KMS-11 (cell line): Measurements from ENCODE around the gene SPEG.

Source experiments
- H2AFZ ChIP-seq: fragments of 200-600 bp; sonication (generic); 2 replicates; pipeline ENCODE4 v1.6.1; 2016; ENCODE audit warnings: antibody characterized with exemption, mixed run types, low read depth
- H3K27ac ChIP-seq: fragments of 200-600 bp; sonication (generic); 2 replicates; pipeline ENCODE4 v1.6.1; 2016; ENCODE audit warnings: mild to moderate bottlenecking, mixed run types
- H3K27me3 ChIP-seq: fragments of 200-600 bp; sonication (generic); 2 replicates; pipeline ENCODE4 v1.6.1; 2017; ENCODE audit warnings: mild to moderate bottlenecking, low read depth, mixed run types, moderate library complexity; ENCODE audit not compliant: insufficient read depth
- H3K36me3 ChIP-seq: fragments of 200-600 bp; sonication (generic); 2 replicates; pipeline ENCODE4 v1.6.1; 2017; ENCODE audit warnings: mild to moderate bottlenecking, mixed run types; ENCODE audit not compliant: insufficient read depth
- H3K4me1 ChIP-seq: fragments of 200-600 bp; sonication (generic); 2 replicates; pipeline ENCODE4 v1.6.1; 2016; ENCODE audit warnings: mild to moderate bottlenecking, low read depth, mixed run types; ENCODE audit not compliant: poor library complexity, severe bottlenecking
- H3K4me2 ChIP-seq: fragments of 200-600 bp; sonication (generic); 2 replicates; pipeline ENCODE4 v1.7.0; 2016; ENCODE audit warnings: mild to moderate bottlenecking, mixed run types
- H3K4me3 ChIP-seq: fragments of 200-600 bp; sonication (generic); IDR thresholded peaks from 2 replicates; pipeline ENCODE4 v1.6.1; 2017; ENCODE audit warnings: low read depth, low read length, mixed read lengths; ENCODE audit not compliant: insufficient read depth
- H3K79me2 ChIP-seq: fragments of 200-600 bp; sonication (generic); 2 replicates; pipeline ENCODE4 v1.6.1; 2016; ENCODE audit warnings: low read depth, mixed run types; ENCODE audit not compliant: insufficient read depth
- H3K9ac ChIP-seq: fragments of 200-600 bp; sonication (generic); 2 replicates; pipeline ENCODE4 v1.6.1; 2016; ENCODE audit warnings: mild to moderate bottlenecking, mixed run types
- H4K20me1 ChIP-seq: fragments of 200-600 bp; sonication (generic); 2 replicates; pipeline ENCODE4 v1.6.1; 2016; ENCODE audit warnings: mild to moderate bottlenecking, mixed run types; ENCODE audit not compliant: insufficient read depth
- CTCF ChIP-seq: fragments of 200-600 bp; sonication (generic); conservative IDR thresholded peaks from 2 replicates; pipeline ENCODE4 v1.6.1; 2017; ENCODE audit warnings: low read depth, mild to moderate bottlenecking, antibody characterized with exemption, low read length, moderate library complexity, mixed read lengths

The SPEG gene

GRCh38 chr2:219423652-219424377, 10.8 kb upstream of the SPEG start:
- Histone ChIP-seq H3K27me3 (no peaks in the 10 kb centered on the region; the same call in 1 of the 2 replicates), H3K36me3 (no peaks in the 10 kb centered on the region), H2AFZ (no peak overlapping the region), H3K79me2 (no peaks in the 10 kb centered on the region), H3K4me3 (no peak overlapping the region), H4K20me1 (no peaks in the 10 kb centered on the region), H3K4me2 (no peak overlapping the region), H3K4me1 (no peaks in the 10 kb centered on the region), H3K9ac (no peak overlapping the region), H3K27ac (no peak overlapping the region)
- no peak for TF ChIP-seq CTCF

GRCh38 chr2:219425238-219426067, 9.2 kb upstream of the SPEG start:
- TF ChIP-seq CTCF, result no peak
- no peaks in the 10 kb centered on the region for H3K79me2 ChIP-seq

GRCh38 chr2:219426068-219426443, 8.6 kb upstream of the SPEG start:
- Histone ChIP-seq H3K79me2 (no peaks in the 10 kb centered on the region), H4K20me1 (no peaks in the 10 kb centered on the region), H3K4me3 (no peak overlapping the region), H3K27me3 (no peaks in the 10 kb centered on the region; the same call in 1 of the 2 replicates), H3K27ac (no peak overlapping the region), H3K36me3 (no peaks in the 10 kb centered on the region), H3K9ac (no peak overlapping the region), H3K4me1 (no peaks in the 10 kb centered on the region), H3K4me2 (no peak overlapping the region), H2AFZ (no peak overlapping the region)
- TF ChIP-seq CTCF, result no peak

More at GRCh38 chr2:219425238-219426067, 9.2 kb upstream of the SPEG start:
- Histone ChIP-seq H3K9ac (no peak overlapping the region), H3K4me2 (no peak overlapping the region), H3K27ac (no peak overlapping the region), H2AFZ (no peak overlapping the region), H3K4me3 (no peak overlapping the region), H3K36me3 (no peaks in the 10 kb centered on the region), H3K4me1 (no peaks in the 10 kb centered on the region), H3K27me3 (no peaks in the 10 kb centered on the region; the same call in 1 of the 2 replicates), H4K20me1 (no peaks in the 10 kb centered on the region)

GRCh38 chr2:219426534-219427136, 8.0 kb upstream of the SPEG start:
- Histone ChIP-seq H3K36me3 (no peaks in the 10 kb centered on the region), H4K20me1 (no peaks in the 10 kb centered on the region), H3K79me2 (no peaks in the 10 kb centered on the region), H2AFZ (no peak overlapping the region), H3K9ac (no peak overlapping the region), H3K27ac (no peak overlapping the region), H3K4me3 (no peak overlapping the region), H3K27me3 (no peaks in the 10 kb centered on the region; the same call in 1 of the 2 replicates), H3K4me1 (no peaks in the 10 kb centered on the region), H3K4me2 (no peak overlapping the region)
- TF ChIP-seq CTCF, result no peak
